CD14-positive monocyte (primary cell): Measurements from ENCODE around the gene KSR2. TPM values are rescaled to one million over a fixed set of nuclear protein-coding genes. Genes with fewer than 3 reads are reported as not detected.

Experiments
- DNase-seq, 3 donors: peaks; one replicate each; pipeline ENCODE4 v3.0.0-alpha.2; 2011 to 2022
- H2AFZ ChIP-seq: 2 replicates; pipeline ENCODE4 v1.6.0; 2012; ENCODE audit warnings: mild to moderate bottlenecking, low read depth, low read length, inconsistent platforms; ENCODE audit not compliant: insufficient read depth, poor library complexity, severe bottlenecking
- H3K27ac ChIP-seq, 2 donors: 1 replicate in 1 of 2; 2 replicates in 1 of 2; pipeline ENCODE4 v1.5.1; 2012 to 2013; ENCODE audit warnings: low read length in 2 of 2, control low read depth in 1 of 2, inconsistent platforms in 1 of 2, low read depth in 1 of 2, mild to moderate bottlenecking in 1 of 2
- H3K27me3 ChIP-seq, 2 donors: one replicate each; pipeline versions ENCODE4 v1.6.0 to v1.6.1; 2011 to 2013; ENCODE audit warnings: low read length in 2 of 2; ENCODE audit not compliant: control insufficient read depth in 2 of 2, insufficient read depth in 2 of 2
- H3K36me3 ChIP-seq, 2 donors: replicated peaks in 1 of 2; 1 replicate in 1 of 2; 2 replicates in 1 of 2; pipeline versions ENCODE4 v1.5.1 to v1.6.1; 2012 to 2013; ENCODE audit warnings: low read length in 2 of 2, control low read depth in 1 of 2, inconsistent platforms in 1 of 2, mild to moderate bottlenecking in 1 of 2; ENCODE audit not compliant: insufficient read depth in 2 of 2, control insufficient read depth in 1 of 2
- H3K4me1 ChIP-seq, 2 donors: 1 replicate in 1 of 2; 2 replicates in 1 of 2; pipeline versions ENCODE4 v1.5.1 to v1.6.1; 2012 to 2013; ENCODE audit warnings: low read length in 2 of 2, control low read depth in 1 of 2, inconsistent platforms in 1 of 2, mild to moderate bottlenecking in 1 of 2, moderate library complexity in 1 of 2; ENCODE audit not compliant: insufficient read depth in 2 of 2, control insufficient read depth in 1 of 2
- H3K4me2 ChIP-seq: replicated peaks from 2 replicates; pipeline ENCODE3; 2012; ENCODE audit warnings: low read length, moderate library complexity, mild to moderate bottlenecking; ENCODE audit not compliant: poor library complexity, severe bottlenecking; ENCODE audit errors: extremely low read depth
- H3K4me3 ChIP-seq, 3 experiments: fragments of 200-600 bp in 1 of 3; sonication (generic) in 1 of 3; replicated peaks in 1 of 3; 1 replicate in 2 of 3; 2 replicates in 1 of 3; pipeline ENCODE4 v1.5.1; 2011 to 2013; ENCODE audit warnings: low read length in 3 of 3, mild to moderate bottlenecking in 3 of 3, control low read depth in 2 of 3, low read depth in 2 of 3, inconsistent platforms in 1 of 3, moderate library complexity in 1 of 3
- H3K79me2 ChIP-seq: 2 replicates; pipeline ENCODE4 v1.6.0; 2012; ENCODE audit warnings: mild to moderate bottlenecking, control low read depth, inconsistent platforms, low read length, moderate library complexity; ENCODE audit not compliant: insufficient read depth
- H3K9ac ChIP-seq: 2 replicates; pipeline ENCODE4 v1.6.0; 2017; ENCODE audit warnings: low read length, mild to moderate bottlenecking; ENCODE audit not compliant: insufficient read depth, poor library complexity, severe bottlenecking
- H3K9me3 ChIP-seq, 2 donors: replicated peaks in 1 of 2; 1 replicate in 1 of 2; 2 replicates in 1 of 2; pipeline versions ENCODE4 v1.5.1 to v1.6.1; 2012 to 2013; ENCODE audit warnings: low read length in 2 of 2, control low read depth in 1 of 2; ENCODE audit not compliant: control insufficient read depth in 1 of 2, insufficient read depth in 1 of 2
- H4K20me1 ChIP-seq: 2 replicates; pipeline ENCODE4 v1.6.0; 2012; ENCODE audit warnings: mild to moderate bottlenecking, low read length, control low read depth, moderate library complexity; ENCODE audit not compliant: insufficient read depth
- H3K27ac Mint-ChIP-seq, 7 donors: one replicate each; pipeline ENCODE4 v1.8.0; 2020; ENCODE audit warnings: mild to moderate bottlenecking in 7 of 7, mixed read lengths in 7 of 7, moderate library complexity in 6 of 7, inconsistent platforms in 2 of 7
- H3K27me3 Mint-ChIP-seq, 3 donors: one replicate each; pipeline ENCODE4 v1.8.0; 2021 to 2022; ENCODE audit warnings: low read depth in 3 of 3, mild to moderate bottlenecking in 3 of 3, mixed read lengths in 3 of 3, moderate library complexity in 3 of 3, inconsistent platforms in 1 of 3
- H3K36me3 Mint-ChIP-seq, 2 donors: one replicate each; pipeline ENCODE4 v1.8.0; 2020; ENCODE audit warnings: mixed read lengths in 2 of 2, inconsistent platforms in 1 of 2, mild to moderate bottlenecking in 1 of 2
- H3K4me1 Mint-ChIP-seq: one replicate; pipeline ENCODE4 v1.8.0; 2020; ENCODE audit warnings: mild to moderate bottlenecking, mixed read lengths
- H3K4me3 Mint-ChIP-seq, 2 donors: one replicate each; pipeline ENCODE4 v1.8.0; 2020; ENCODE audit warnings: mild to moderate bottlenecking in 2 of 2, mixed read lengths in 2 of 2, moderate library complexity in 1 of 2
- H3K9me3 Mint-ChIP-seq, 7 donors: one replicate each; pipeline ENCODE4 v1.8.0; 2020 to 2022; ENCODE audit warnings: mixed read lengths in 7 of 7, mild to moderate bottlenecking in 6 of 7, moderate library complexity in 6 of 7, inconsistent platforms in 2 of 7
- CTCF ChIP-seq: fragments of 200-600 bp; IDR thresholded peaks from one replicate; pipeline ENCODE4 v1.8.0; 2022; ENCODE audit warnings: antibody characterized with exemption, mild to moderate bottlenecking
- WGBS: methylation state at CpG from one replicate; pipeline ENCODE4 v1.1.5; 2013; ENCODE audit warnings: missing lambda C conversion rate; ENCODE audit not compliant: insufficient coverage; 5-methylcytosine and 5-hydroxymethylcytosine counted together
- intact Hi-C, 2 donors: fragments of 100-400 bp; cut with micrococcal nuclease; formaldehyde crosslinking; loops; one replicate each; pipeline versions ENCODE4 v1.15.0 to v1.15.1; 2023
- polyA plus RNA-seq, 3 donors: library from polyadenylated mRNA; depleted of rRNA in 1 of 3; unstranded in 2 of 3; stranded (reverse) in 1 of 3; fragments of 300-500 nt in 2 of 3; fragments of >200 nt in 1 of 3; fragmentation: Illumina TruSeq in 2 of 3; gene quantifications; 1 replicate in 2 of 3; 2 replicates in 1 of 3; pipeline ENCODE4 v1.2.3, GENCODE V29; 2012 to 2021

KSR2 gene
- polyA plus RNA-seq, 3 donors: not detected

GRCh38 chr12:117699118-117699517 lies 269.7 kb downstream of the KSR2 start:
- no peak overlapping the region for H3K4me2 ChIP-seq
- peaks cover 0 to 3% (median 0%) of the 10 kb centered on the region in 7 donors for H3K9me3 Mint-ChIP-seq
- no peak overlapping the region for H2AFZ ChIP-seq
- WGBS: no CpG with 5 or more reads among the region's 1 CpG
- H3K4me3 Mint-ChIP-seq: no peak overlapping the region
- no peaks in the 10 kb centered on the region for H3K36me3 ChIP-seq
- H4K20me1 ChIP-seq: no peaks in the 10 kb centered on the region
- no peak overlapping the region for H3K27ac Mint-ChIP-seq
- intact Hi-C loops: no loop called here
- no peak for DNase-seq
- H3K4me1 ChIP-seq: no peaks in the 10 kb centered on the region
- no peaks in the 10 kb centered on the region for H3K36me3 Mint-ChIP-seq
- H3K27me3 Mint-ChIP-seq: peaks cover 0 to 10% (median 1%) of the 10 kb centered on the region in 3 donors
- H3K9me3 ChIP-seq: no peaks in the 10 kb centered on the region
- TF ChIP-seq CTCF: no peak
- H3K79me2 ChIP-seq: no peaks in the 10 kb centered on the region
- no peak overlapping the region for H3K27ac ChIP-seq
- H3K4me1 Mint-ChIP-seq: no peaks in the 10 kb centered on the region
- no peak overlapping the region for H3K9ac ChIP-seq
- H3K27me3 ChIP-seq: no peaks in the 10 kb centered on the region
- no peak overlapping the region for H3K4me3 ChIP-seq

- no peaks in the 10 kb centered on the region for H3K36me3 ChIP-seq
- 85% methylated on average over 4 of the region's 6 CpGs for WGBS
- Mint-ChIP-seq H3K4me1 (no peaks in the 10 kb centered on the region), H3K9me3 (peaks cover 1 to 9% (median 2%) of the 10 kb centered on the region in 7 donors), H3K4me3 (no peak overlapping the region), H3K36me3 (no peaks in the 10 kb centered on the region), H3K27me3 (peaks cover under 1 to 4% (median 1%) of the 10 kb centered on the region in 3 donors), H3K27ac (no peak overlapping the region)
- H4K20me1 ChIP-seq: no peaks in the 10 kb centered on the region
- no peak overlapping the region for H3K4me3 ChIP-seq
- no peak overlapping the region for H3K27ac ChIP-seq
- no peak overlapping the region for H3K9ac ChIP-seq
- no peaks in the 10 kb centered on the region for H3K4me1 ChIP-seq
- no peak overlapping the region for H3K4me2 ChIP-seq
- no peak overlapping the region for H2AFZ ChIP-seq
- H3K9me3 ChIP-seq: no peaks in the 10 kb centered on the region
- H3K79me2 ChIP-seq: no peaks in the 10 kb centered on the region
- no peak for DNase-seq
- intact Hi-C loops: no loop called here
- no peaks in the 10 kb centered on the region for H3K27me3 ChIP-seq
- TF ChIP-seq CTCF: no peak
Observed at GRCh38 chr12:117695956-117696355, 272.8 kb downstream of the KSR2 start.
